ENCODE data around the gene TBX19.

Gene TBX19

DNA sequence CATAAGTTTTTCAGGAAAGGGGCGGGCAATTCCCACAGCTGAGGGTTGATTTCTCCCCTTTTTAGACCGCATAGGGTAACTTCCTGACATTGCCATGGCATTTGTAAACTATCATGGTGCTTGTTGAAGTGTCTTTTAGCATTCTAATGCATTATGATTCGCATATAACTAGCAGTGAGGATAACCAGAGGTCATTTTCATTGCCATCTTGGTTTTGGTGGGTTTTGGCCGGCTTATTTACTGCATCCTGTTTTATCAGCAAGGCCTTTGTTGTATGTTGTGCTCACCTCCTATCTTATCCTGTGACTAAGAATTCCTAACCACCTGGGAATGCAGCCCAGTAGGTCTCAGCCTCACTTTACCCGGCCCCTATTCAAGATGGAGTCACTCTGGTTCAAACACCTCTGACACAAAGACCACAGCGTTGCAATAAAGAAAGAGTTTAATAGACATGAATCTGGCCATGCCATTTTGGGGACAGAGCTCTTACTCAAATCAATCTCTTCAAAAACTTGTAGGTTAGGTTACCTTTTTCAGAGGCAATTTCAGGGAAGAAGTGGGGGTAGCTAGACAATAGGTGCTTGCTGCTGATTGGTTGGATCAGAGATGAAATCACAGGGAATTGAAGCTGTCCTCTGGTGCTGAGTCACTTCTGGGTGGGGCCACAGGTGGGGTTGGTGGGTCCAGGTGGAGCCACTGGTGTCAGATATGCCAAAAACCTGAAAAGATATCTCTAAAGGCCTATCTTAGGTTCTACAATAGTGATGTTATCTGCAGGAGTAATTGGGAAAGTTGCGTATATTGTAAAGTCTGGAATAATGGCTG lies 23.3 kb downstream of the TBX19 start:
- no peak overlapping the region for H3K4me3 ChIP-seq (ENCODE audit: insufficient read length, low read depth)
- DNase-seq (ENCODE audit: low read depth, low spot score) = no peak
- TF ChIP-seq SUZ12 (IDR thresholded peaks at IDR 0.05; ENCODE audit: extremely low read depth, insufficient read depth, insufficient read length) = no peak
- TF ChIP-seq ZNF274 (IDR thresholded peaks at IDR 0.05; ENCODE audit: low read depth, low read length) = no peak
- no peak for TF ChIP-seq YY1 (IDR thresholded peaks at IDR 0.05; ENCODE audit: insufficient read depth, insufficient read length)
- no peaks in the 10 kb centered on the region for H3K9me3 ChIP-seq (ENCODE audit: insufficient read depth, low read length)
- no peak overlapping the region for H3K9ac ChIP-seq (ENCODE audit: insufficient read length, low read depth)
- H3K27me3 ChIP-seq (ENCODE audit: insufficient read depth, insufficient read length) = no peaks in the 10 kb centered on the region
- H3K4me1 ChIP-seq (ENCODE audit: insufficient read depth, insufficient read length) = no peaks in the 10 kb centered on the region
- H3K36me3 ChIP-seq (ENCODE audit: insufficient read depth, insufficient read length, low read length) = no peaks in the 10 kb centered on the region

DNA sequence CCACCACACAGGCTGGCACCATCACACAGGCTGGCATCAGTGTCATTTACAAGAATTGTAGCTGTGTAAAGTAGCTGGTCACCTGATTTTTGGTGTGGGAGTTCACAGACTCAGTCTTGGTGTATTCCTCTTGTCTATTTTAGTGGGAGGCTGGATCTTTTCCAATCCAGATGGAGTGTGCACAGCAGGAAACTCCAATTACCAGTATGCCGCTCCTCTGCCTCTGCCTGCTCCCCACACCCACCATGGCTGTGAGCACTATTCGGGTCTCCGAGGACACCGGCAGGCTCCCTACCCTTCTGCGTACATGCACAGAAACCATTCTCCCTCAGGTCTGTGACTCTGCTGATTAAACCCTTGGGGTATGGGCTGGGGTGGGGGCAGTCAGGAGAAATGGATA lies 24.2 kb downstream of the TBX19 start:
- Histone ChIP-seq H3K4me3 (ENCODE audit: insufficient read length, low read depth) (no peak overlapping the region), H3K27me3 (ENCODE audit: insufficient read depth, insufficient read length) (no peaks in the 10 kb centered on the region), H3K9ac (ENCODE audit: insufficient read length, low read depth) (no peak overlapping the region), H3K36me3 (ENCODE audit: insufficient read depth, insufficient read length, low read length) (no peaks in the 10 kb centered on the region), H3K9me3 (ENCODE audit: insufficient read depth, low read length) (no peaks in the 10 kb centered on the region), H3K4me1 (ENCODE audit: insufficient read depth, insufficient read length) (no peaks in the 10 kb centered on the region)
- TF ChIP-seq YY1 (IDR thresholded peaks at IDR 0.05; ENCODE audit: insufficient read depth, insufficient read length) (no peak), ZNF274 (IDR thresholded peaks at IDR 0.05; ENCODE audit: low read depth, low read length) (no peak), SUZ12 (IDR thresholded peaks at IDR 0.05; ENCODE audit: extremely low read depth, insufficient read depth, insufficient read length) (no peak)
- no peak for DNase-seq (ENCODE audit: low read depth, low spot score)

DNA sequence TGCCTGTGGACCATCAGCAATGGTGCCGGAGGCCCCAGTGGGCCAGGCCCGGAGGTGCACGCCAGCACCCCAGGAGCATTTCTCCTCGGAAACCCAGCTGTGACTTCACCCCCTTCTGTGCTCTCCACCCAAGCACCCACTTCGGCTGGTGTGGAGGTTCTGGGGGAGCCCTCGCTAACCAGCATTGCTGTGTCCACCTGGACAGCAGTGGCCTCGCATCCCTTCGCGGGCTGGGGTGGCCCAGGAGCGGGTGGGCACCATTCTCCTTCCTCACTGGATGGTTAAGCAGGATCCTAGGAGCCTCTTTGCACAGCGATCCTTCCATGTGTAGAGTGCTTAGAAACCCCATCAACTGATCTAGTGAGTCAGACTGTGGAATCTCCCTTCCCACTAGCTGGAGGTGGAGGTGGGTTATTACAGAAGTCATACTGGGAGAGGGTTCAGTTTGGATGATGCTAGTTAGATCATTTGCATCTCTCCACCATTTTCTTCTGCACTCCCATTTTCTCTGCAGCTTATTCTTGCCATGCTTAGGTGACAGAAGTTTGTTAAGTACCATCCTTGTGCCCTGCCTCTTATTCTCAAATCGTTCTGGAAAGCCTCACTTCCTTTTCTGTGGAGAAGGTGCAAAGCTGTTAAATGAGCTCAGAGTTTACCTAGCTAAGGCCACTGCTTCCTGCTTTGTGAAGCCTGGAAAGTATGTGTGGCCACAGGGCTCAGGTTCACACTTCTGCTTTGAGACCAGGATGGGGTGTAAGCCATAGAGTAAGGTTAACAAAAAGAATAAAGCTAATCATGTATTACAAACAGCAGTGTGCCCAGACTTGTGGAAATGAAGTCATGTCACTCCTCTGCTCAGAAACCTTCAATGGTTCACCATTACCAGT lies 32.3 kb downstream of the TBX19 start:
- no peak for DNase-seq (ENCODE audit: low read depth, low spot score)

DNA sequence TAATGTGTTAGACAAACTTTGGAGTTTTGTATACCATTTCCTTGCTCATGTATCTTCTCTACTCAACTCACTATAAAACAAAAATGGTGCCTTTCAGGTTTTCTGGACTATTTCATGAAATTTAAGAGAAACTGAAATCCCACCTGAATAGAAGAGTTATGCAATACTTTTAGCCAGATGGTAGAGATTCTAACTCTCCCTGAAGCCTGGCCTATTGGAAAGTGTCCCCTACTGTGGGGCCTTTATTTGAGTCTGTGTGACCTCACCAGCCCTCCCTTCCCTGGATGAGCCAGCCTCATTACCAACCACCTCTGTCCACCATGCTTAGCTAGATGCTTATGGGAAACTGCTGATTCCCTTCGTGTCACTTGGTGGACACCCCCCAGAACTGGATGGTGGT lies 35.5 kb downstream of the TBX19 start:
- Histone ChIP-seq H3K36me3 (ENCODE audit: insufficient read depth, insufficient read length, low read length) (no peaks in the 10 kb centered on the region), H3K4me1 (ENCODE audit: insufficient read depth, insufficient read length) (no peaks in the 10 kb centered on the region)

More for the DNA sequence above, 32.3 kb downstream of the TBX19 start:
- Histone ChIP-seq H3K9me3 (ENCODE audit: insufficient read depth, low read length) (no peaks in the 10 kb centered on the region), H3K27me3 (ENCODE audit: insufficient read depth, insufficient read length) (no peaks in the 10 kb centered on the region), H3K4me3 (ENCODE audit: insufficient read length, low read depth) (no peak overlapping the region), H3K36me3 (ENCODE audit: insufficient read depth, insufficient read length, low read length) (no peaks in the 10 kb centered on the region), H3K9ac (ENCODE audit: insufficient read length, low read depth) (no peak overlapping the region), H3K4me1 (ENCODE audit: insufficient read depth, insufficient read length) (no peaks in the 10 kb centered on the region)
- no peak for TF ChIP-seq YY1 (IDR thresholded peaks at IDR 0.05; ENCODE audit: insufficient read depth, insufficient read length)
- no peak for TF ChIP-seq SUZ12 (IDR thresholded peaks at IDR 0.05; ENCODE audit: extremely low read depth, insufficient read depth, insufficient read length)

DNA sequence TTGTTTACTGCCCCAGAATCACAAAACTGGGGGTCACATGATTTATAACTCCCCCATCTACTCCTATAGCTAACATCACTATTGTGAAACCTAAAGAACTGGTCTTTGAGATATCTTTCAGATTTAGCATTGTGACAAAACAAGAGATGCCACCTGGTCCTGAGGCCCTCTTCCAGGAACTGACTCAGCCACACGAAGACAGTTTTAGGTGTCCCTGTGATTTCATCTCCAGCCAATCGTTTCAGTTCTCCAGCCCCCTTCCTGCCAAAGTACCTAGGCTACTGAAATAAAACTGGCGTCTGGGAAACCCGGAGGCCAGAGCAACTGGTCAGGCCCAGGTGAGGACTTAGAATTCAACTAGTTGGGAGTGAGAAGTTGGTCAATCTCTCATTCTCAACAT lies 36.6 kb downstream of the TBX19 start:
- Histone ChIP-seq H3K4me1 (ENCODE audit: insufficient read depth, insufficient read length) (no peaks in the 10 kb centered on the region), H3K4me3 (ENCODE audit: insufficient read length, low read depth) (no peak overlapping the region), H3K36me3 (ENCODE audit: insufficient read depth, insufficient read length, low read length) (no peaks in the 10 kb centered on the region), H3K9ac (ENCODE audit: insufficient read length, low read depth) (no peak overlapping the region), H3K27me3 (ENCODE audit: insufficient read depth, insufficient read length) (no peaks in the 10 kb centered on the region), H3K9me3 (ENCODE audit: insufficient read depth, low read length) (no peaks in the 10 kb centered on the region)
- no peak for DNase-seq (ENCODE audit: low read depth, low spot score)
- no peak for TF ChIP-seq SUZ12 (IDR thresholded peaks at IDR 0.05; ENCODE audit: extremely low read depth, insufficient read depth, insufficient read length)
- no peak for TF ChIP-seq YY1 (IDR thresholded peaks at IDR 0.05; ENCODE audit: insufficient read depth, insufficient read length)
- TF ChIP-seq ZNF274 (IDR thresholded peaks at IDR 0.05; ENCODE audit: low read depth, low read length) = no peak

More for the DNA sequence above, 35.5 kb downstream of the TBX19 start:
- TF ChIP-seq ZNF274 (IDR thresholded peaks at IDR 0.05; ENCODE audit: low read depth, low read length) (no peak), YY1 (IDR thresholded peaks at IDR 0.05; ENCODE audit: insufficient read depth, insufficient read length) (no peak), SUZ12 (IDR thresholded peaks at IDR 0.05; ENCODE audit: extremely low read depth, insufficient read depth, insufficient read length) (no peak)
- no peaks in the 10 kb centered on the region for H3K9me3 ChIP-seq (ENCODE audit: insufficient read depth, low read length)
- H3K27me3 ChIP-seq (ENCODE audit: insufficient read depth, insufficient read length) = no peaks in the 10 kb centered on the region
- H3K4me3 ChIP-seq (ENCODE audit: insufficient read length, low read depth) = no peak overlapping the region
- H3K9ac ChIP-seq (ENCODE audit: insufficient read length, low read depth) = no peak overlapping the region
- no peak for DNase-seq (ENCODE audit: low read depth, low spot score)

DNA sequence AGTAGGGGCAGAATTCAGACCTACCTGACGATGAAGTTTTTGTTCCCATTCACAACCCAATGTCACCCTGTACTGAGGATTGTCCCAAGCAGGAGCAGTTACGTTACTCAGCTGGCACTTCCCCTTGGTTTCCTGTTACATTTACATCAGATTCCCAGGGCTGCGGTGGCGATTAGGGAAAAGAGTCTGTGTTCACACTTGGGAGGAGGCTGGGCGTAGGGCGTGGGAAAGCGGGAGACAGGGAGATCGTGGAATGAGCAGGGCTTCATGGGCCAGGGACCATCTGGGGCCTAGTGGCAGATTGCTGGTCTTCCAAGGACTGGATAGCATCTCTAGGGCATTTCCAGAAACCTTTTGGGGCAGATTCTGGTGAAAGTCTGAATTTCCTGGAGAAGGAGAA lies 39.0 kb downstream of the TBX19 start:
- peaks cover 1% of the 10 kb centered on the region for H3K9me3 ChIP-seq (ENCODE audit: insufficient read depth, low read length)
- no peaks in the 10 kb centered on the region for H3K36me3 ChIP-seq (ENCODE audit: insufficient read depth, insufficient read length, low read length)
- no peaks in the 10 kb centered on the region for H3K27me3 ChIP-seq (ENCODE audit: insufficient read depth, insufficient read length)
- TF ChIP-seq ZNF274 (IDR thresholded peaks at IDR 0.05; ENCODE audit: low read depth, low read length) (no peak), YY1 (IDR thresholded peaks at IDR 0.05; ENCODE audit: insufficient read depth, insufficient read length) (no peak), SUZ12 (IDR thresholded peaks at IDR 0.05; ENCODE audit: extremely low read depth, insufficient read depth, insufficient read length) (no peak)
- no peak overlapping the region for H3K9ac ChIP-seq (ENCODE audit: insufficient read length, low read depth)
- H3K4me3 ChIP-seq (ENCODE audit: insufficient read length, low read depth) = no peak overlapping the region
- peak; percentile 20 for DNase-seq (ENCODE audit: low read depth, low spot score)
- H3K4me1 ChIP-seq (ENCODE audit: insufficient read depth, insufficient read length) = no peaks in the 10 kb centered on the region

DNA sequence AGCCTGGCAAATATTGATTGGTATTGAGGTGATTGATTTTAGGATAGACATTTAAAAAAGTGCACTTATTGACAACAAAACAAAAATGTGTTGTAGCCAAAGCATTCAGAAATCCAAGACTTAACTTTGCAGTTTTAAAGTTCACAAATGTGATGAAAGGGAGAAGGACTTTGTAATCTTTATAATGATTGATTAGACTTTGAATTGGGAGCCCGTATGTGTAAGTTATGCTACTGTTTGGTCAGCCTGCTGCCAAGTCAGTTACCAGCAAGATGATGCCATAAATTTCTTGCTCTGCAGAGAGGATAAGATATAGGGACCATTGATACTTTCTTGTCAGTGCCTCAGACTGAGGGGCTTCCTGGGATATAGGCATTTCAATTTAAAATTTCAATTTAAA lies 39.5 kb downstream of the TBX19 start:
- no peak overlapping the region for H3K9ac ChIP-seq (ENCODE audit: insufficient read length, low read depth)
- H3K4me3 ChIP-seq (ENCODE audit: insufficient read length, low read depth) = no peak overlapping the region
- TF ChIP-seq SUZ12 (IDR thresholded peaks at IDR 0.05; ENCODE audit: extremely low read depth, insufficient read depth, insufficient read length) (no peak), YY1 (IDR thresholded peaks at IDR 0.05; ENCODE audit: insufficient read depth, insufficient read length) (no peak), ZNF274 (IDR thresholded peaks at IDR 0.05; ENCODE audit: low read depth, low read length) (no peak)

More for the DNA sequence above, 39.5 kb downstream of the TBX19 start:
- no peak for DNase-seq (ENCODE audit: low read depth, low spot score)
- H3K4me1 ChIP-seq (ENCODE audit: insufficient read depth, insufficient read length) = no peaks in the 10 kb centered on the region
- H3K36me3 ChIP-seq (ENCODE audit: insufficient read depth, insufficient read length, low read length) = no peaks in the 10 kb centered on the region
- H3K9me3 ChIP-seq (ENCODE audit: insufficient read depth, low read length) = peaks cover 6% of the 10 kb centered on the region
- H3K27me3 ChIP-seq (ENCODE audit: insufficient read depth, insufficient read length) = no peaks in the 10 kb centered on the region
